Mucosa of rectum (tissue), 2 donors: Measurements from ENCODE around the gene LIPC.
"Not testable (repeated sequence)": the region's sequence is repeated elsewhere in the genome, so short reads cannot be mapped to it uniquely, and the experiment has no call there.

Experiments
- H3K27ac ChIP-seq, 2 donors: one replicate each; pipeline ENCODE4 v1.7.0; 2013; ENCODE audit warnings: inconsistent platforms in 2 of 2, low read depth in 2 of 2, low read length in 2 of 2
- H3K27me3 ChIP-seq, 2 donors: one replicate each; pipeline ENCODE4 v1.7.0; 2013; ENCODE audit warnings: low read length in 2 of 2; ENCODE audit not compliant: control insufficient read depth in 2 of 2, insufficient read depth in 2 of 2
- H3K36me3 ChIP-seq, 2 donors: one replicate each; pipeline ENCODE4 v1.7.0; 2013; ENCODE audit warnings: low read length in 2 of 2; ENCODE audit not compliant: control insufficient read depth in 2 of 2, insufficient read depth in 2 of 2
- H3K4me1 ChIP-seq, 2 donors: one replicate each; pipeline ENCODE4 v1.7.0; 2013; ENCODE audit warnings: low read length in 2 of 2, mild to moderate bottlenecking in 1 of 2; ENCODE audit not compliant: control insufficient read depth in 2 of 2, insufficient read depth in 2 of 2
- H3K4me3 ChIP-seq, 2 donors: one replicate each; pipeline ENCODE4 v1.7.0; 2013; ENCODE audit warnings: low read length in 2 of 2
- H3K9ac ChIP-seq, 2 donors: one replicate each; pipeline ENCODE4 v1.7.0; 2013; ENCODE audit warnings: low read length in 2 of 2, low read depth in 1 of 2, mild to moderate bottlenecking in 1 of 2
- H3K9me3 ChIP-seq, 2 donors: one replicate each; pipeline ENCODE4 v1.7.0; 2013; ENCODE audit warnings: low read length in 2 of 2; ENCODE audit not compliant: control insufficient read depth in 2 of 2
- donor health status: healthy.
- donor health status: Normal muscosa, but diverticular disease.

Gene LIPC

DNA sequence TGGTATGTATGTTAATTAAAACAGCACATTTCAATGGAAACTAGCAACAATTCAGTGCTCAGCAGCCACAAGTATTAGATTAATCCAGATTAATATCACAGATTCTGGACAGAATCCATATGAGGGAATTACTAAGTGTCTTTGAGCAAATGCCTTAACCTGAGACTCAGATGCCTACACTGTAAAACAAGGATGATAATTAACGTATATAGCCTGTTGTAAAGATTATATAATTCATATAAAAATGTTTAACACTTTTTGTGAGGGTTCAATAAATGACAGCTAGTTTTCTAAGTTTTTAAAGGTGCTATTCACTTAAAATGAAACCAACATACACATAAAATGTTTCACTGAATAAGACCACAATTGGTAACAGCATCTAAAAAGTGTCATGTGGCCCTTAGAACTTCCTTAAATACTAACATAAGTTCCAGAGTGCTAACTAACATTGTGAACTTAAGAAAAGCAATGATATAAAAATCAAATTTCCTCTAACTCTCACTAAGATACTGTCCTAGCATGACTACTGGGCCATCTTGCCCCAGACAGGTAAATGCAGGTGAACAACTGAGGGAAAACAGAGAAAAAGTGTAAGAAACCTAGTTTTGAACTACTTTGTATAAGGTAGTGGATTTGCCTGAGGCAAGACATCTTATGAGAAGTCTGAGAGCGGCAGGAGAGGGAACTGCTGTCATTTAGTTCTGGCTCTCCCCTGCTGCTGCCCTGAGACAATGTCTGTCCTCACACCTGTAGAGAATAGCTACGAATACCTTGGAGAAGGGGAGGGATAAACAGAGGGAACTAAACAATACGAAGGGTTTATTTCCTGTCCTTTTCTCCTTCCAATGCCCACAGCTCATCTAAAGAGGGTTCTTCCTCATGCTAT is 166.4 kb downstream of the LIPC start:
- no peak overlapping the region for H3K4me3 ChIP-seq
- H3K9me3 ChIP-seq = no peaks in the 10 kb centered on the region
- H3K27ac ChIP-seq = peak overlapping the region; percentile 15 to 49
- no peak overlapping the region for H3K9ac ChIP-seq
- H3K27me3 ChIP-seq = no peaks in the 10 kb centered on the region
- H3K36me3 ChIP-seq = peaks cover 4 to 12% of the 10 kb centered on the region in 2 donors
- peaks cover 4 to 12% of the 10 kb centered on the region in 2 donors for H3K4me1 ChIP-seq

DNA sequence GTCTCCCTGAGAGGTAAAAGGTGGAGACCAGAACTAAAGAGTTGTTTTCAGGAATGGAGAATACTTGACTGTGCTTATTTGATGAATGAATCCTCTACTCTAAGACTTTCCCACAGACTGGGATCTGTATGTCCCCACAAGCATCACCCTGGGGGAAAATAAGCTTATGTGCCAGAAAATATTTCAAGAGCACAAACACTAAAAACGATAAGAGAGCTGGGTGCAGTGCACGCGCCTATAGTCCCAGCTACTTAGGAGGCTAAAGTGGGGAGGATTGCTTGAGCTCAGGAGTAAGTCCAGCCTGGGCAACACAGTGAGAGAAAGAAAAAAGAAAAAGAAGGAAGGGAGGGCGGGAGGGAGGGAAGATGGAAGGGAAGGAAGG is 167.0 kb downstream of the LIPC start:
- peaks cover 4 to 15% of the 10 kb centered on the region in 2 donors for H3K36me3 ChIP-seq

DNA sequence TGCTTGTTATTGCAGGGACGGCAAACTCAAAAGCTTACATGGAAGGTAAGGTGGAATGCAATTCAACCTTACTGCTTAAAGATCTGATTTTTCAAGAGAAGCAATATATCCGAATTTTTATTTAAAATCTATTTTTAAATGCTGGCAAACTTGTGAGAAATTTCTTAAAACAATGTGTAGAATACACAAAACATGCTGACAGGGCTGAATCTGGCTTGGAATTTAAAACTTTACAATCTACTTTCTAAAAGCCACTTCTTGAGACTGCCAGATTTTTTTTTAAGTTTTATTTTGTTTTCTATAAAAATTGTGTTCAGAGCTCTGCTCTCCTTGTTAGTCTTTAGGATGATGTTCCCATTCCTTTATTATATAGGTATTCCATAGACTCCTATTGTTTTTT is 171.0 kb downstream of the LIPC start:
- H3K4me3 ChIP-seq = no peak overlapping the region
- peaks cover 6 to 8% of the 10 kb centered on the region in 2 donors for H3K4me1 ChIP-seq
- H3K9me3 ChIP-seq = no peaks in the 10 kb centered on the region
- no peaks in the 10 kb centered on the region for H3K27me3 ChIP-seq
- H3K27ac ChIP-seq = no peak overlapping the region
- peaks cover 0 to 8% of the 10 kb centered on the region in 2 donors for H3K36me3 ChIP-seq
- no peak overlapping the region for H3K9ac ChIP-seq

More for the DNA sequence above, 167.0 kb downstream of the LIPC start:
- Histone ChIP-seq H3K27ac (peak overlapping the region; percentile 15 to 49), H3K9ac (no peak overlapping the region), H3K9me3 (no peaks in the 10 kb centered on the region), H3K4me3 (no peak overlapping the region), H3K27me3 (no peaks in the 10 kb centered on the region), H3K4me1 (peaks cover 4 to 12% of the 10 kb centered on the region in 2 donors)

DNA sequence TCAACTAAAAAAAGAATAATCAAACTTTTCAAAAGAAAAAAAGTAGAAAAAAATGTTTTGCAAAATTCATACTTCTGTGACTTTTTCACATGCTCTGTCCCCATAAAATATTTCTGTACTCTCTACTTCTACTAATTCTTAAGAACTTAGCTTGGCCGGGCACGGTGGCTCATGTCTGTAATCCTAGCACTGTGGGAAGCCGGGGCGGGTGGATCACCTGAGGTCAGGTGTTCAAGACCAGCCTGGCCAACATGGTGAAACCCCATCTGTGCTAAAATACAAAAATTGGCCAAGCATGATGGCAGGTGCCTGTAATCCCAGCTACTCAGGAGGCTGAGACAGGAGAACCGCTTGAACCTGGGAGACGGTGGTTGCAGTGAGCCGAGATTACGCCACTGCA is 172.1 kb downstream of the LIPC start:
- not testable (repeated sequence) for H3K27ac ChIP-seq, H3K9me3 ChIP-seq, H3K4me3 ChIP-seq, H3K36me3 ChIP-seq, H3K27me3 ChIP-seq, H3K9ac ChIP-seq, H3K4me1 ChIP-seq

DNA sequence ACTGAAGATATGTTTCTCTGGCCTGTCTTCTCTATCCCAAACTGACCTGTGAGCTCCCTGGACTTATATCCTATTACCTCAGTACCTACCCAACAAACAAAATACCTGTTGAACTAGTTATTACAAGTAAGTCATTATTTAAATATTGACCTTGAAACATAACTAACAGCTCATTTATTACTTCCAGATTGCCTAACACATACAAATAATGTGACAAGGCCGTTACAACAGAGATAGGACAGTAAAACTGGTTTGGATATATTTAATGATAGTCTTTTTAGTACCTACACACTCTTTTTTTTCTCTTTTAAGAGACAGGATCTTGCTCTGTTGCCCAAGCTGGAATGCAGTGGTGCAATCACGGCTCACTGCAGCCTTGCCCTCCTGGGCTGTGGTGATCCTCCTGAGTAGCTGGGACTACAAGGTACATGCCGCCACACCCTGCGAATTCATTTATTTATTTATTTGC is 172.7 kb downstream of the LIPC start:
- Histone ChIP-seq H3K9ac (no peak overlapping the region), H3K27ac (no peak overlapping the region), H3K9me3 (no peaks in the 10 kb centered on the region), H3K36me3 (peaks cover 7 to 8% of the 10 kb centered on the region in 2 donors), H3K4me3 (no peak overlapping the region), H3K4me1 (peaks cover 0 to 5% of the 10 kb centered on the region in 2 donors), H3K27me3 (no peaks in the 10 kb centered on the region)

DNA sequence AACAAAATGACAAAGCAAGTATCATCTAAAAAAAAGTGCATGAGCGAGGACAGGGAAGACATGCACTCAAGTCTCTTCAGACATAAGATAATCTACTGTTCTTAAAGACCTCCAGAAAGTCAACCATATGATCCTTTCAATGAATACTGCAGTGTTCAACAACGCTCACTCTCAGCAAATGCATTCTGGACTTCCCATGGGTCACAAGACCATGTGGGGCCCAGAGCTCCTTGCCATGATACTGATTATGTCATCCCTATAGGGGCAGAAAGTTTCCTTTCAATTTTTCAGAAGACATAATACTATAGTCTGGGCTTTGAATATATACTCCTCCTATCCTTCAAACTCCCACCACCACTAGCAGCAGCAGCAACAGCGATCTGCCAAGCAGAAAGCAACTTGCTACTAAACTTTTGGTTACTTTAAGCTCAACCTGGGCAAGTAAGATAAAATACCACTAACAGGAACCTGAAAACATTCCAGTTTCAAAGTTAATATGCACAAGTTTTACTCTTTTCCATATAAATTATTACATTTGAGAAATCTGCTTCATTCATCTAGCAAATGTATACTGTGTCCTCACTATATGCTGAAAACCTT is 174.2 kb downstream of the LIPC start:
- Histone ChIP-seq H3K27me3 (no peaks in the 10 kb centered on the region), H3K9me3 (no peaks in the 10 kb centered on the region), H3K27ac (no peak overlapping the region), H3K36me3 (peaks cover 8 to 20% of the 10 kb centered on the region in 2 donors), H3K4me3 (no peak overlapping the region), H3K4me1 (peaks cover 0 to 5% of the 10 kb centered on the region in 2 donors), H3K9ac (no peak overlapping the region)

DNA sequence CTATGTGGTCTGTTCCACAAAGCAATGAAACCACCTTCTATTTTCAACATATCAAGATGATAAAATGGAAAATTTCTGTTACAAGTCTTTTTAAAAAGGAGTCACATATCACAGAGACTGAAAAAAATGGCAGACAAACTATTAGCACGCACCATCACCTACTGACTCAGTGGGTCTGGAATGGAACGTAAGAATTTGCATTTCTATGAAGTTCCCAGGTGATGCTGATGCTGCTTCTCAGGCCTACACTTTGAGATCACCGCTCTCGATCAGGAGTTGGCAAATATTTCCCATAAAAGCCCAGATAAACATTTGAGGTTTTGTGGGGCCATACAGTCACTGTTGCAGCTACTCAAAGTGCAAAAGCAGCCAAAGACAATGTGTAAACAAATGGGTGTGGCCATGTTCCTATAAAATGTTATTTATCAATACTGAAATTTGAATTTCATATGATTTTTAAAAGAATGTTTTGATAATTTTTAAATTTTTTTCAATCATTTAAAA is 174.8 kb downstream of the LIPC start:
- Histone ChIP-seq H3K4me3 (no peak overlapping the region), H3K27ac (no peak overlapping the region), H3K36me3 (peaks cover 8 to 20% of the 10 kb centered on the region in 2 donors)

DNA sequence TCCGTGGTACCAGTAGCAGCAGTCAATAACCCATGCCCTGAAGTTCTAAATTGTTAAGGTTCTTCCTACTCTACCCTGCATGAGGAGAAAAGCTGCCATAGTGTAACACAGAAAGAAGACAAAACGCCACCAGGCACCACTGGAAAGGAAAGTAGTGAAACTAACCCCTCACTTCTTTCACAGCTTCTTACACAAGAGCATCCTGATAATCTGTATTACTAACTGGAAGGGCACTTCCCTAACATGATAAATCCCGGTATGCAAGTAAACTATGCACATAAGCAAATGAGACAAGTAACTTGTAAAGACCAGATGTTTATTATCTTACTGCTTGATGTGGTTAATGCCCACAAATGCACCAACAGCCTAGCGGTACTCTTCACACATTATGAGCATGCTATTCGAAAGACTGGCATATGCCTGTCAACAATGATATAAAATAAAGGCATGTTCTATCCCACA is 176.4 kb downstream of the LIPC start:
- Histone ChIP-seq H3K4me3 (no peak overlapping the region), H3K27me3 (no peaks in the 10 kb centered on the region), H3K4me1 (peaks cover 11 to 15% of the 10 kb centered on the region in 2 donors), H3K9me3 (no peaks in the 10 kb centered on the region), H3K36me3 (peaks cover 3 to 20% of the 10 kb centered on the region in 2 donors), H3K27ac (no peak overlapping the region), H3K9ac (no peak overlapping the region)

More for the DNA sequence above, 174.8 kb downstream of the LIPC start:
- Histone ChIP-seq H3K9ac (no peak overlapping the region), H3K27me3 (no peaks in the 10 kb centered on the region), H3K4me1 (peaks cover 0 to 5% of the 10 kb centered on the region in 2 donors), H3K9me3 (no peaks in the 10 kb centered on the region)

DNA sequence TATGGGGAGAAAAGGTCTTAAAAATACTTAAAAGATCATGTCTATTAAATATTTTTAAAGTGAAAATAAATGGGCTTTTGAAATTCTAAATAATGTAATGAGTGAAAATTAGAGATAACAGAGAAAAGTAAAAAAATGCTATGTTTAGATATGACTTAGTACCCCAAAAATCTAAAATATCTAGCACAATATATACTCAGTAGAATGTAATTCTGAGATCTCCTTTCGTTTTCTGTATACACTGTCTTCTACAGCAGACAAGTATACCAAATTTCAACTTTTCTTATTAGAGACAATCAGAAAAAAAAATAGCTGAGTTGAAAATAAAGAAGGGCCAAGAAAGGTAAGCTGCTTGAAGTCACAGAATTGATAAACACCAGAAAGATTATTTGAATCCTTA is 176.9 kb downstream of the LIPC start:
- Histone ChIP-seq H3K4me3 (no peak overlapping the region), H3K9ac (no peak overlapping the region), H3K27ac (no peak overlapping the region), H3K36me3 (peaks cover 0 to 22% of the 10 kb centered on the region in 2 donors), H3K27me3 (no peaks in the 10 kb centered on the region), H3K9me3 (no peaks in the 10 kb centered on the region), H3K4me1 (peaks cover 11 to 15% of the 10 kb centered on the region in 2 donors)
